GM12872 (cell line): ENCODE data around the gene LYAR.

Source experiments
- CTCF ChIP-seq: IDR thresholded peaks from 3 replicates; pipeline ENCODE4 v1.5.1; 2011; ENCODE audit warnings: low read depth, mild to moderate bottlenecking, low read length, moderate library complexity; ENCODE audit not compliant: insufficient read depth

The LYAR gene

GRCh38 chr4:4296283-4296846 is 6.4 kb upstream of the LYAR start:
- TF ChIP-seq CTCF = no peak

DNA sequence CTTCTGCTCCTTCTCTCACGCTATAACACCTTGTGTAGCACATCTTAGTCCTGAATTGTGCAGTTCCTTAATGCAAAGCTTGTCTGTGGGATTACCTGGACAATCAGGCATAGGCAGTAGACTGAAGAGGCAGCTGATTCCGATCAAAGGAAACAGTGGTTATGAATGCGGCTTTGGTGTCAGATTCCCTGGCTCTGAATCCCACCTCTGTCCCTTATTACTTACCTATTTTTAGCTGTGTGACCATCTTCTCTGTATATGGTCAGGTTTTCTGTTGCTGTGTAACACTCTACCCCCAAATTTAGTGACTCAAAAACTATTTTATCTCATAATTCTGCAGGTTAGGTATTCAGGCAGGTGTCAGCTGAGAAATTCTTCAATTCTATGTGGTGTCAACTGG is 3.3 kb upstream of the LYAR start:
- TF ChIP-seq CTCF = no peak

DNA sequence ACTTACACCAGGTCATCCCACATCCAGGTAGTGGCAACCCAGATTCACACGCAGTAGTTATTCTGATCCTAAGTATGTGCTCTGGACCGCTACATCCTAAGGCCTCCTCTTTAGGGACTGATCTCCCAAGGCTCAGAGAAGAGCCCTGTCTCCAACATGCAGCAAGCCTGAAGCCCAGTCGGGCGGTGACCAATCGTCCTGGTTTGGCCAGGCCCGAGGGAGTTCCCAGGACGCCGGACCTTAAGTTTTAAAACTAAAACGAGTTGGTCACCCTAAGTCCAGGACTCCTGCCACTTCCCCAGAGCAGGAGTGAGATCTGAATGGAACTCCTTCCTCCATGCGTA is 385 bp downstream of the LYAR start:
- no peak for TF ChIP-seq CTCF

GRCh38 chr4:4289055-4289454 is 899 bp downstream of the LYAR start:
- no peak for TF ChIP-seq CTCF

- no peak for TF ChIP-seq CTCF
These were observed 1.9 kb downstream of the LYAR start for GRCh38 chr4:4288098-4288497.

DNA sequence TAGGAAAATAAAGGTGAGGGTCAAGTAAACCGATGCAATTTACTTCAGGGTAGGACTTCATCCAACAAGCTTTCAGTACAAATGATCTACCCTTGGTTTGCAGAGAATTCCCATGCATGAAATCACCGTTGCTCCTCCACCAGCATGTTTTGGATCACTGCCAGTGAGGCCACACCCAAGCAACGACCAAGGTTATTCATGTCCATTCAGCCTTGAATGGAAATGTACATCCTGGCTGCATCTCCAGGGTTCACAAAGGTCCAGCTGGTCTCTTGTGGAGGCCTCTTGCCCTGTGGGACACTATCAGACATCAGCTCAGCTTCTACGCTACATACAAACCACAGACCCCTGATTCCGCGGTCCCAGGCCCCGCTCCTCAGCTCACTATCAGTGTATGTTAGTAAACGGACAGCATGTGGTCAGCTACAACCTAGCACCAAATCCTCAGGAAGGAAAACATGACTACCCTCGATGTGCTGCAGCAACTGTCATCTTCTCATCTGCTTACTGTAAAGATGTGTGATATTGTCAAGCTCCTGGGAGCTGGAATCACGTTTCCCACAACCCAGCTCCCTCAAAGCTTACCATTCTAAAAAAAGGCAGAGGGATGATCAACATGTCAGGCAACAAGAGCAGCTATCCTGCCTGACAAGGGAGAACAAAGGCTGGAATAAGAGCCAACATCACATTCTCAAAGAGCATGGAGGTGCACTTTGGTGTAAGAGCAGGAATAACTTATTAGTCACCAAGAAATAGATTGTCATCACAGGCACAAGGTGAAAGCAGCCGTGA is 4.9 kb downstream of the LYAR start:
- no peak for TF ChIP-seq CTCF

DNA sequence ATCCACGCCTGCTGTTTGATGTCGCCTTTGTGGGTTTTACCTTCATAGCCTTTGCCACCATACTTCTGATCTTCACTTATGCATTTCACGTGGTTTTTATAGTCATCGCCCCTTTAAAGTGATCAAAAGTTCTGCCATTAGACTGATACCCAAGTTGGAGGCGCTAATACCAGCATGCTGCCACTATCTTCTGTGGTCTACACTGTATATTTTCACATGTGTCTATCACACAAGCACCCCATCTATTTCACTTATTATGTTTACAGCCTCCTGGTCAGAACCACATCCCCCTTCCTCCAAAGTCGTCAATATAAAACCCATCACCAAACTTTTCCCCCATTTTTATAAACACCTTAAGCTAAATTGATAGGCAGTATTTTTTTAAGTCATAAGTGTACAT is 8.2 kb downstream of the LYAR start:
- TF ChIP-seq CTCF = no peak
